Measurements from ENCODE around the gene CD8A.
"Not testable (repeated sequence)": the region's sequence is repeated elsewhere in the genome, so short reads cannot be mapped to it uniquely, and the experiment has no call there.

The CD8A gene
- 1.9 to 5.3 reads per million in 2 donors for total RNA-seq

GRCh38 chr2:86790676-86791572 is at the start of gene CD8A:
CD8A (minus strand) TSS chr2:86790913; CDS start chr2:86790825, 88 bp downstream.
- no peak for DNase-seq

- DNase-seq = not testable (repeated sequence)
These were observed 49.3 kb upstream of the CD8A start for GRCh38 chr2:86839871-86840548.

- not testable (repeated sequence) for DNase-seq
These were observed 48.7 kb upstream of the CD8A start for GRCh38 chr2:86839455-86839854.

- not testable (repeated sequence) for DNase-seq
These were observed 47.0 kb upstream of the CD8A start for GRCh38 chr2:86837714-86838113.

- DNase-seq = not testable (repeated sequence)
These were observed 46.4 kb upstream of the CD8A start for GRCh38 chr2:86836915-86837695.

- DNase-seq = not testable (repeated sequence)
These were observed 44.8 kb upstream of the CD8A start for GRCh38 chr2:86835548-86835889.

GRCh38 chr2:86833315-86833714 is 42.6 kb upstream of the CD8A start:
- no peak for DNase-seq

- no peak for DNase-seq
These were observed 41.8 kb upstream of the CD8A start for GRCh38 chr2:86832334-86833096.

GRCh38 chr2:86831537-86831936 is 40.8 kb upstream of the CD8A start:
- no peak for DNase-seq

GRCh38 chr2:86826951-86827350 is 36.2 kb upstream of the CD8A start:
- DNase-seq = no peak

- DNase-seq = no peak
These were observed 35.1 kb upstream of the CD8A start for GRCh38 chr2:86825693-86826381.

- DNase-seq = no peak
These were observed 34.5 kb upstream of the CD8A start for GRCh38 chr2:86825036-86825692.

GRCh38 chr2:86822668-86823345 is 32.1 kb upstream of the CD8A start:
- no peak for DNase-seq

GRCh38 chr2:86821842-86822241 is 31.1 kb upstream of the CD8A start:
- DNase-seq = no peak

- no peak for DNase-seq
These were observed 30.6 kb upstream of the CD8A start for GRCh38 chr2:86821306-86821705.

GRCh38 chr2:86818957-86819356 is 28.2 kb upstream of the CD8A start:
- no peak for DNase-seq

GRCh38 chr2:86818114-86818801 is 27.5 kb upstream of the CD8A start:
- no peak for DNase-seq

- no peak for DNase-seq
These were observed 24.9 kb upstream of the CD8A start for GRCh38 chr2:86815611-86816010.

GRCh38 chr2:86809481-86810121 is 18.9 kb upstream of the CD8A start:
- no peak for DNase-seq
